Uterine smooth muscle cell (primary cell): Measurements from ENCODE around the gene HYCC1. TPM values are rescaled to one million over a fixed set of nuclear protein-coding genes. Genes with fewer than 3 reads are reported as not detected.

Experiments used
- total RNA-seq: library from RNA; depleted of rRNA; stranded (reverse); fragments of >200 nt; gene quantifications from 2 replicates; pipeline ENCODE4 v1.2.3, GENCODE V29; 2014

Gene HYCC1
- total RNA-seq = 92.2 and 105 TPM in 2 replicates

GRCh38 chr7:23013715-23014649, at the start of gene HYCC1:
HYCC1 (minus strand) TSS chr7:23014130; CDS start chr7:22991111, 23,019 bp downstream.

Other genes with a start within 250 kb of the HYCC1 start
- 84.7 and 119 TPM in 2 replicates for gene TOMM7, start 191.3 kb downstream of the HYCC1 start, total RNA-seq
- gene KLHL7, start 91.7 kb upstream of the HYCC1 start, total RNA-seq = 40.5 and 41.6 TPM in 2 replicates
- 30.5 and 30.7 TPM in 2 replicates for gene NUP42, start 167.9 kb upstream of the HYCC1 start, total RNA-seq
- gene GPNMB, start 232.6 kb upstream of the HYCC1 start, total RNA-seq = 145 and 280 TPM in 2 replicates